K562 (cell line): ENCODE data around the gene CDKN1C. TPM values are rescaled to one million over a fixed set of nuclear protein-coding genes. Genes with fewer than 3 reads are reported as not detected.

Experiments
- ATF6 ChIP-seq: sonication (generic); formaldehyde crosslinking; IDR thresholded peaks from 2 replicates; pipeline ENCODE4 v1.4.0; 2020; ENCODE audit warnings: mild to moderate bottlenecking, missing genetic modification reagents
- GATA2 ChIP-seq: sonication (generic); formaldehyde crosslinking; IDR thresholded peaks from 2 replicates; pipeline ENCODE4 v1.4.0; 2020; ENCODE audit warnings: mild to moderate bottlenecking, missing genetic modification reagents
- KAT7 ChIP-seq: sonication (generic); formaldehyde crosslinking; IDR thresholded peaks from 2 replicates; pipeline ENCODE4 v1.8.0; 2022; ENCODE audit warnings: missing genetic modification reagents, mild to moderate bottlenecking, borderline replicate concordance
- MCM5 ChIP-seq: fragments of 450-650 bp; IDR thresholded peaks from 2 replicates; pipeline ENCODE4 v1.6.1; 2016; ENCODE audit warnings: low read depth
- TCF3 ChIP-seq: sonication (generic); formaldehyde crosslinking; IDR thresholded peaks from 2 replicates; pipeline ENCODE4 v1.4.0; 2020; ENCODE audit warnings: mild to moderate bottlenecking, missing genetic modification reagents
- TFAM ChIP-seq: fragments of 250-450 bp; sonication (Bioruptor Pico); conservative IDR thresholded peaks from 2 replicates; pipeline ENCODE4 v1.5.0; 2021; ENCODE audit warnings: mild to moderate bottlenecking, moderate library complexity
- ZBTB11 ChIP-seq, 3 experiments: fragments of 200-800 bp in 1 of 3; fragments of 250-450 bp in 1 of 3; fragments of 450-650 bp in 1 of 3; sonication (Bioruptor Pico) in 1 of 3; sonication (Bioruptor generic) in 1 of 3; formaldehyde crosslinking in 1 of 3; IDR thresholded peaks; 2 replicates each; pipeline versions ENCODE4 v1.6.1 to v1.8.0; 2016 to 2022; ENCODE audit warnings: mild to moderate bottlenecking in 2 of 3, missing genetic modification characterization in 2 of 3, missing compliant biosample characterization in 1 of 3, moderate library complexity in 1 of 3
- ZNF277 ChIP-seq: fragments of 250-450 bp; sonication (Bioruptor Pico); IDR thresholded peaks from 2 replicates; pipeline ENCODE4 v1.8.0; 2022; ENCODE audit warnings: inconsistent platforms, mild to moderate bottlenecking, moderate library complexity, borderline replicate concordance
- ZNF609 ChIP-seq: sonication (generic); formaldehyde crosslinking; IDR thresholded peaks from 2 replicates; pipeline ENCODE4 v1.8.1; 2023; ENCODE audit warnings: missing genetic modification reagents, mild to moderate bottlenecking, borderline replicate concordance
- polyA plus RNA-seq, 8 experiments: library from polyadenylated mRNA; depleted of rRNA in 4 of 8; stranded (reverse) in 5 of 8; unstranded in 3 of 8; fragments of >200 nt; fragmentation: Nextera tagmentation in 2 of 8; fragmentation: Illumina TruSeq in 1 of 8; extraction: Ambion mirVana in 2 of 8; extraction: Trizol in 1 of 8; gene quantifications; 2 replicates each; pipeline versions ENCODE4 v1.2.1 to v1.2.3, GENCODE V29; 2011 to 2014; ENCODE audit warnings: inconsistent platforms in 1 of 8, missing spikeins in 1 of 8
- total RNA-seq, 7 experiments: library from RNA; depleted of rRNA in 6 of 7; stranded (reverse); fragments of >200 nt in 6 of 7; fragmentation: Illumina TruSeq in 2 of 7; extraction: Trizol in 2 of 7; gene quantifications; 2 replicates each; pipeline versions ENCODE4 v1.2.1 to v1.2.3, GENCODE V29; 2011 to 2021; ENCODE audit warnings: low replicate concordance in 1 of 7
- TF ChIP-seq, protein P1 (sequence below): fragments of 450-650 bp; formaldehyde crosslinking; IDR thresholded peaks from 2 replicates; pipeline ENCODE4 v1.4.0; 2020; ENCODE audit warnings: mild to moderate bottlenecking
- TF ChIP-seq, protein P2 (sequence below): fragments of 450-650 bp; formaldehyde crosslinking; IDR thresholded peaks from 2 replicates; pipeline ENCODE4 v1.4.0; 2022; ENCODE audit warnings: missing genetic modification characterization

CDKN1C gene
- total and polyA plus RNA-seq, 9 of the 15 experiments (the other 6 are each of a cell fraction or from before 2014, with no cell fraction given): 2.8 to 21.1 (median 9.3) TPM

GRCh38 chr11:2898366-2899079 lies 12.9 kb upstream of the CDKN1C start (continued):
- TF ChIP-seq, protein P1, sequence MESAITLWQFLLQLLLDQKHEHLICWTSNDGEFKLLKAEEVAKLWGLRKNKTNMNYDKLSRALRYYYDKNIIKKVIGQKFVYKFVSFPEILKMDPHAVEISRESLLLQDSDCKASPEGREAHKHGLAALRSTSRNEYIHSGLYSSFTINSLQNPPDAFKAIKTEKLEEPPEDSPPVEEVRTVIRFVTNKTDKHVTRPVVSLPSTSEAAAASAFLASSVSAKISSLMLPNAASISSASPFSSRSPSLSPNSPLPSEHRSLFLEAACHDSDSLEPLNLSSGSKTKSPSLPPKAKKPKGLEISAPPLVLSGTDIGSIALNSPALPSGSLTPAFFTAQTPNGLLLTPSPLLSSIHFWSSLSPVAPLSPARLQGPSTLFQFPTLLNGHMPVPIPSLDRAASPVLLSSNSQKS: no peak
- TF ChIP-seq MCM5 (no peak), TCF3 (CRISPR knock-in tag) (peak; percentile 5; the same call in 1 of the 2 replicates), ATF6 (CRISPR knock-in tag) (peak; percentile 56; the same call in 1 of the 2 replicates), KAT7 (CRISPR knock-in tag) (no peak), ZNF277 (no peak), ZBTB11 (CRISPR knock-in tag; IDR thresholded peaks at IDR 0.05) (no peak), TFAM (CRISPR knock-in tag) (no peak), GATA2 (CRISPR knock-in tag) (no peak), ZNF609 (CRISPR knock-in tag) (peak; percentile 59; the same call in 1 of the 2 replicates)
- TF ChIP-seq, protein P2, sequence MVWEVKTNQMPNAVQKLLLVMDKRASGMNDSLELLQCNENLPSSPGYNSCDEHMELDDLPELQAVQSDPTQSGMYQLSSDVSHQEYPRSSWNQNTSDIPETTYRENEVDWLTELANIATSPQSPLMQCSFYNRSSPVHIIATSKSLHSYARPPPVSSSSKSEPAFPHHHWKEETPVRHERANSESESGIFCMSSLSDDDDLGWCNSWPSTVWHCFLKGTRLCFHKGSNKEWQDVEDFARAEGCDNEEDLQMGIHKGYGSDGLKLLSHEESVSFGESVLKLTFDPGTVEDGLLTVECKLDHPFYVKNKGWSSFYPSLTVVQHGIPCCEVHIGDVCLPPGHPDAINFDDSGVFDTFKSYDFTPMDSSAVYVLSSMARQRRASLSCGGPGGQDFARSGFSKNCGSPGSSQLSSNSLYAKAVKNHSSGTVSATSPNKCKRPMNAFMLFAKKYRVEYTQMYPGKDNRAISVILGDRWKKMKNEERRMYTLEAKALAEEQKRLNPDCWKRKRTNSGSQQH (CRISPR knock-in tag): no peak
